ENCODE results near the gene PODXL.
"Not testable (repeated sequence)": the region's sequence is repeated elsewhere in the genome, so short reads cannot be mapped to it uniquely, and the experiment has no call there.

Gene PODXL

DNA sequence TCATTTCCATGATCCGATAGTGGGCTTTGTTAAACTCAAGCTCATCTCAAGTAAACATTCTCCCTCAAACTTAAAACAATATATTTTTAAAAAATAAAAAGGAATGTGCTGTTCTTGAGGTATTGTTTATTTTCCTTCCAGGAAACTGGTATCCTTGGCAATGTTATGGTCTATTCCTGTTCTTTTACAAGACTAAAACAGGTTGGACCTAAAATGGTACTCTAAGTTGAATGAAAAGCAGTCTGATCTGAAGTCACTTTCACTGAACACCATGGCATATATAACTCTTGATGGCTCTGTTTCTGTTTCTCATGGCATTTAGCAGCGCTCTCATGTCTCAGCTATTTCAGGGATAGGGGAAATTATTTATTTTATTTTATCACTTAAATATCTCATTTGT is 70.1 kb downstream of the PODXL start:
- Mint-ChIP-seq H3K4me3 (no peak overlapping the region), H3K36me3 (ENCODE audit: insufficient read depth) (no peaks in the 10 kb centered on the region), H3K9me3 (no peaks in the 10 kb centered on the region), H3K27ac (ENCODE audit: low read depth) (no peak overlapping the region), H3K27me3 (no peaks in the 10 kb centered on the region), H3K4me1 (no peaks in the 10 kb centered on the region)
- DNase-seq (ENCODE audit: low spot score in 2 of 2) (no peak), ATAC-seq (replicated peaks; ENCODE audit: extremely low read depth, poor library complexity, severe bottlenecking) (no peak)

- Mint-ChIP-seq H3K9me3 (no peaks in the 10 kb centered on the region), H3K36me3 (ENCODE audit: insufficient read depth) (peaks cover 3% of the 10 kb centered on the region), H3K27ac (ENCODE audit: low read depth) (no peak overlapping the region), H3K4me1 (no peaks in the 10 kb centered on the region), H3K4me3 (no peak overlapping the region), H3K27me3 (no peaks in the 10 kb centered on the region)
- ATAC-seq (replicated peaks; ENCODE audit: extremely low read depth, poor library complexity, severe bottlenecking) = no peak
- no peak for DNase-seq (ENCODE audit: low spot score in 2 of 2)
These were observed 72.8 kb downstream of the PODXL start for GRCh38 chr7:131483586-131483985.

DNA sequence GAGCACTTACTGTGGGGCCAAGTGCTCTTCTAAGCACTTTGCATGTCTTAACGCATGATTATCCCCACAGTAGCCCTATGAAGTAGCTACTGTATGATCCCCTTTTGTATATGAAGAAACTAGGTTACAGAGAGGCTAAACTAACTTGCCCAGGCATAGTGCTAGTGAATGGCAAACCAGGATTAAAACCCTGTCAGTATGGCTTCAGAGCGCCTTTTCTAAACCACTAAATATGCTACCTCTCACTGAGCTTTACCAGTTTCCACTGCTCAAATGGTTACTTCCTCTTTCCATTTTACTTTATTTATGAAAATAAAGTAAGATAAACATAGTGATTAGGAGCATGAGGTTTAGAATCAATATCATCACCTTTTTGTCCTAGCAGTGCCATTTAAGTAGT is 73.6 kb downstream of the PODXL start:
- ATAC-seq (replicated peaks; ENCODE audit: extremely low read depth, poor library complexity, severe bottlenecking) (no peak), DNase-seq (ENCODE audit: low spot score in 2 of 2) (no peak)
- no peaks in the 10 kb centered on the region for H3K27me3 Mint-ChIP-seq
- H3K9me3 Mint-ChIP-seq = no peaks in the 10 kb centered on the region
- peaks cover 3% of the 10 kb centered on the region for H3K36me3 Mint-ChIP-seq (ENCODE audit: insufficient read depth)
- no peaks in the 10 kb centered on the region for H3K4me1 Mint-ChIP-seq
- no peak overlapping the region for H3K4me3 Mint-ChIP-seq
- no peak overlapping the region for H3K27ac Mint-ChIP-seq (ENCODE audit: low read depth)

GRCh38 chr7:131480384-131481315 is 75.8 kb downstream of the PODXL start:
- no peaks in the 10 kb centered on the region for H3K4me1 Mint-ChIP-seq
- H3K36me3 Mint-ChIP-seq (ENCODE audit: insufficient read depth) = peaks cover 3% of the 10 kb centered on the region
- H3K9me3 Mint-ChIP-seq = no peaks in the 10 kb centered on the region
- H3K27ac Mint-ChIP-seq (ENCODE audit: low read depth) = no peak overlapping the region
- DNase-seq (ENCODE audit: low spot score in 2 of 2) = no peak
- H3K27me3 Mint-ChIP-seq = no peaks in the 10 kb centered on the region
- no peak for ATAC-seq (replicated peaks; ENCODE audit: extremely low read depth, poor library complexity, severe bottlenecking)
- no peak overlapping the region for H3K4me3 Mint-ChIP-seq

- no peaks in the 10 kb centered on the region for H3K9me3 Mint-ChIP-seq
- H3K4me3 Mint-ChIP-seq = no peak overlapping the region
- peaks cover 9% of the 10 kb centered on the region for H3K36me3 Mint-ChIP-seq (ENCODE audit: insufficient read depth)
- DNase-seq (ENCODE audit: low spot score in 2 of 2) = no peak
- no peak for ATAC-seq (replicated peaks; ENCODE audit: extremely low read depth, poor library complexity, severe bottlenecking)
- no peak overlapping the region for H3K27ac Mint-ChIP-seq (ENCODE audit: low read depth)
- no peaks in the 10 kb centered on the region for H3K4me1 Mint-ChIP-seq
- H3K27me3 Mint-ChIP-seq = no peaks in the 10 kb centered on the region
These were observed 79.7 kb downstream of the PODXL start for GRCh38 chr7:131476740-131477139.

- no peaks in the 10 kb centered on the region for H3K4me1 Mint-ChIP-seq
- no peak overlapping the region for H3K27ac Mint-ChIP-seq (ENCODE audit: low read depth)
- H3K4me3 Mint-ChIP-seq = no peak overlapping the region
- DNase-seq (ENCODE audit: low spot score in 2 of 2) (no peak), ATAC-seq (replicated peaks; ENCODE audit: extremely low read depth, poor library complexity, severe bottlenecking) (no peak)
- no peaks in the 10 kb centered on the region for H3K9me3 Mint-ChIP-seq
- no peaks in the 10 kb centered on the region for H3K27me3 Mint-ChIP-seq
- peaks cover 41% of the 10 kb centered on the region for H3K36me3 Mint-ChIP-seq (ENCODE audit: insufficient read depth)
These were observed 85.0 kb downstream of the PODXL start for GRCh38 chr7:131471250-131472004.

DNA sequence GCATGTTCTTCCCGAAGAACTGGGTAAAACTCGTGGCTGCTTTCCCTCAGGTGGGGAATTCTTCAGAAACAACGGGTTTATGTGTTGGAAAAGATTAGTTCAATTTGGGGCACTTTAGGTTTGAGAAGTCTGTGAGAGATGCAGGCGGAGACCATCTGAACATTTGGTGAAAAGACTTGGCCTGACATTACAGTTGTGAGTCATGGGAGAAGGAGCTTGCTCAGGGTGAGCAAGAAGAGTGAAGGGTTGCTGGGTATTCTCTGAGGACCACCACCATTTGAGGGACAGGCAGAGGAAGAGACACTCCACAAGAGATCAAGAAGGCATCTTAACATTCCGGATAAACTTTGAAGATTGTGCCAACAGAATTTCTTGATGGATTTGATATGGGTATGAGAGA is 88.6 kb downstream of the PODXL start:
- DNase-seq (ENCODE audit: low spot score in 2 of 2) = no peak
- no peaks in the 10 kb centered on the region for H3K4me1 Mint-ChIP-seq
- no peaks in the 10 kb centered on the region for H3K27me3 Mint-ChIP-seq
- peaks cover 55% of the 10 kb centered on the region for H3K36me3 Mint-ChIP-seq (ENCODE audit: insufficient read depth)
- no peak for ATAC-seq (replicated peaks; ENCODE audit: extremely low read depth, poor library complexity, severe bottlenecking)
- H3K27ac Mint-ChIP-seq (ENCODE audit: low read depth) = no peak overlapping the region
- no peak overlapping the region for H3K4me3 Mint-ChIP-seq
- no peaks in the 10 kb centered on the region for H3K9me3 Mint-ChIP-seq

- Mint-ChIP-seq H3K27me3 (no peaks in the 10 kb centered on the region), H3K27ac (ENCODE audit: low read depth) (no peak overlapping the region), H3K4me3 (no peak overlapping the region), H3K4me1 (no peaks in the 10 kb centered on the region), H3K9me3 (no peaks in the 10 kb centered on the region), H3K36me3 (ENCODE audit: insufficient read depth) (peaks cover 55% of the 10 kb centered on the region)
- DNase-seq (ENCODE audit: low spot score in 2 of 2) = no peak
- no peak for ATAC-seq (replicated peaks; ENCODE audit: extremely low read depth, poor library complexity, severe bottlenecking)
These were observed 89.6 kb downstream of the PODXL start for GRCh38 chr7:131466735-131467365.

- H3K4me1 Mint-ChIP-seq; DNase-seq (ENCODE audit: low spot score in 2 of 2); H3K9me3 Mint-ChIP-seq; H3K4me3 Mint-ChIP-seq; H3K27ac Mint-ChIP-seq (ENCODE audit: low read depth); ATAC-seq (replicated peaks; ENCODE audit: extremely low read depth, poor library complexity, severe bottlenecking); H3K27me3 Mint-ChIP-seq: not testable (repeated sequence)
- peaks cover 38% of the 10 kb centered on the region for H3K36me3 Mint-ChIP-seq (ENCODE audit: insufficient read depth)
These were observed 93.7 kb downstream of the PODXL start for GRCh38 chr7:131462715-131463114.

DNA sequence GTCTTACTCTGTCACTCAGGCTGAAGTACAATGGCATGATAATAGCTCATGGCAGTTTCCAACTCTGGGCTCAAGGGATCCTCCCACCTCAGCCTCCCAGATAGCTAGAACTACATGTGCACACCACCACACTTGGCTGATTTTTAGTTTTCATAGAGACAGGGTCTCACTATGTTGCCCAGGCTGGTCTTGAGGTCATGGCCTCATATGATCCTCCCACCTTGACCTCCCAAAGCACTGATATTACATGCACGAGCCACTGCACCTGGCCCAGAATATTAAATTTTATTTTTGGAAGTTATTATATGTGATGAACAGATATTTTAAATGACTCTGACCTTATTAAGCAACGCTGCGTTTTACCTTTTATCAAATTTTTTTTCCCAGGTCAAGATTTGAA is 94.4 kb downstream of the PODXL start:
- DNase-seq (ENCODE audit: low spot score in 2 of 2) (no peak), ATAC-seq (replicated peaks; ENCODE audit: extremely low read depth, poor library complexity, severe bottlenecking) (no peak)
- no peak overlapping the region for H3K27ac Mint-ChIP-seq (ENCODE audit: low read depth)
- H3K9me3 Mint-ChIP-seq = no peaks in the 10 kb centered on the region
- H3K27me3 Mint-ChIP-seq = no peaks in the 10 kb centered on the region
- no peak overlapping the region for H3K4me3 Mint-ChIP-seq
- peaks cover 15% of the 10 kb centered on the region for H3K4me1 Mint-ChIP-seq
- H3K36me3 Mint-ChIP-seq (ENCODE audit: insufficient read depth) = peaks cover 37% of the 10 kb centered on the region

GRCh38 chr7:131459256-131459655 is 97.2 kb downstream of the PODXL start:
- peaks cover 28% of the 10 kb centered on the region for H3K36me3 Mint-ChIP-seq (ENCODE audit: insufficient read depth)
- ATAC-seq (replicated peaks; ENCODE audit: extremely low read depth, poor library complexity, severe bottlenecking) = no peak
- no peaks in the 10 kb centered on the region for H3K27me3 Mint-ChIP-seq

GRCh38 chr7:131456338-131456737 is 100.1 kb downstream of the PODXL start:
- Mint-ChIP-seq H3K27me3 (no peaks in the 10 kb centered on the region), H3K36me3 (ENCODE audit: insufficient read depth) (peaks cover 25% of the 10 kb centered on the region), H3K9me3 (no peaks in the 10 kb centered on the region)

More at GRCh38 chr7:131459256-131459655, 97.2 kb downstream of the PODXL start:
- Mint-ChIP-seq H3K4me1 (peaks cover 16% of the 10 kb centered on the region), H3K4me3 (no peak overlapping the region), H3K9me3 (no peaks in the 10 kb centered on the region), H3K27ac (ENCODE audit: low read depth) (peak overlapping the region; percentile 38)
- DNase-seq (ENCODE audit: low spot score in 2 of 2) = no peak

More at GRCh38 chr7:131456338-131456737, 100.1 kb downstream of the PODXL start:
- no peak for ATAC-seq (replicated peaks; ENCODE audit: extremely low read depth, poor library complexity, severe bottlenecking)
- no peak overlapping the region for H3K27ac Mint-ChIP-seq (ENCODE audit: low read depth)
- H3K4me3 Mint-ChIP-seq = no peak overlapping the region
- H3K4me1 Mint-ChIP-seq = peaks cover 16% of the 10 kb centered on the region
- DNase-seq (ENCODE audit: low spot score in 2 of 2) = no peak
